SHP77 (cell line): ENCODE results near the gene UBE2H.
A peak's percentile ranks its signal among the peaks of the same experiment; 100 is the strongest.
"Not testable (repeated sequence)": the region's sequence is repeated elsewhere in the genome, so short reads cannot be mapped to it uniquely, and the experiment has no call there.

Experiments used
- DNase-seq, 2 experiments: peaks; one replicate each; lab custom pipeline; 2025; lab: John Stamatoyannopoulos, UW

Gene UBE2H

DNA sequence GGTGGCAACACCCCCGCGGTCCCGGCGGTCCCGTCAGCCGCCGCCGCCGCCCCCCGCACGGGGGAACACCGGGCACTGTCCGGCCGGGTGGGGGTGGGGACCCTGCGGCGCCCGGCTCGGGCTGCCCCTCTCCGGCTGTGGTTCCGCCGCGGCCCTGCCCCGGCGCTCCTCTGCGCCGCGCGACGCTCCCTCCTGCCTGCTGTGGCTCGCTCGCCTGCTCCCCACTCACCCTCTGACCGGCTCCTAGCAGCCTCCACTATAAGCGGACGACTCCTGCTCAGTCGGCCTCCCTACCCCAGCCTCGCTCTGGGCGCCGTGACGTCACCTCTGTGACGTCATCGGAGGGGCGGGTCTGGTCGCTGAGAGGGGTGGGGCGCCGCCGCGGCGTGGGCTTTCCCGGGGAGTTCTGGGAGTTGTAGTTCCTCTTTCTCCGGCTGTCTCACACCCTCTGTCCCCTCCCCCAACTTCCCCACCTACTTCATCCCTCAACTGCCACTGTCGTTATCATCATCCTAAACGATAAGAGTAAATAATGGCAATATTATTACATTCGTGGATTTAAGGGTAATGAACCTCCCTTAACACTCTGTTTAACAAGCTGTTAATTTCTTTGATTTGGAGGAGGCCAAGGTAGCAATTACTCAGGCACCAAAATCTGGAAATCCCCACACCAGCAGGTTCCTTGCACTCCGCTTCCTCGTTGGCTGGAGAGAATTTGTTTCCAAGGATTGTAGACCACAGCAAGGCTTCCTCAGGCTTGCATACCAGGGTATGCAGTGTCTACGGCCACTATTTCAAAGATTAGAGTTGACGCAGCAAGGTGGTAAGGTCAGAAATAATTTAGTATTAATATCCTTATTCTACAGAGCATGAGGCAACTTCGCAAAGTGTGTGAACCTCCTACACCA is at the start of gene UBE2H:
UBE2H (minus strand) TSS at position 308 of the 908 bp plus-strand sequence. CDS start 405 bp downstream, outside the sequence.
- peak; percentile 74 to 78 for DNase-seq

DNA sequence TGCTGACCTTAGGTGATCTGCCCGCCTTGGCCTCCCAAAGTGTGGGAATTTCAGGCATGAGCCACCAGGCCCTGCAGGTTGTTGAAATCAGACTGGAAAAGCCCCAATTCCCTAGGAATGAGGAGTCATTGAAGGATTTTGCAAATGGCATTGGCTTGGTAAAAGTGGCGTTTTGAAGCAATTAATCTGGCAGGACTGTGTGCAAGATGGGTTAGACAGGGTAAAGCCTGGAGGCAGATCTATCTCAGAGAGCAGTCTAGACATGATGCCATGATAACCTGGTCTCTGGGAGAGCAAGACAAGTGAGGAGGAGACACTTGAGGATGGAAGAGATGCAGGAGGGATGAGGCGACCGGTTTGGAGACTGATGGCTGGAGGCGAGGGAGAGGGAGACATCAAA is 45.7 kb upstream of the UBE2H start:
- DNase-seq = no peak

DNA sequence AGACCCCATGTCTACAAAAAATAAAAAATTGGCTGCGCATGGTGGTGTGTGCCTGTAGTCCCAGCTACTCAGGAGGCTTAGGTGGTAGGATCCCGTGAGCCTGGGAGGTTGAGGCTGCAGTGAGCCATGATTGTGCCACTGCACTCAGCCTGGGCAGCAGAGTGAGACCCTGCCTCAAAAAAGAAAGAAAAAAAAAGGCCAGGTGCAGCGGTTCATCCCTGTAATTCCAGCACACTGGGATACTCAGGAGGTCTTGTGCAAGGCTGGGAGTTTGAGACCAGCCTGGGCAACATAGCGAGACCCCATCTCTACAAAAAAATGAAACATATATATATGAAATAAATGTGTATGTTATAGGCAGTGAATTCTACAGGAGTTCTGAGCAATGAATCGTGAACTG is 44.5 kb upstream of the UBE2H start:
- DNase-seq = no peak

DNA sequence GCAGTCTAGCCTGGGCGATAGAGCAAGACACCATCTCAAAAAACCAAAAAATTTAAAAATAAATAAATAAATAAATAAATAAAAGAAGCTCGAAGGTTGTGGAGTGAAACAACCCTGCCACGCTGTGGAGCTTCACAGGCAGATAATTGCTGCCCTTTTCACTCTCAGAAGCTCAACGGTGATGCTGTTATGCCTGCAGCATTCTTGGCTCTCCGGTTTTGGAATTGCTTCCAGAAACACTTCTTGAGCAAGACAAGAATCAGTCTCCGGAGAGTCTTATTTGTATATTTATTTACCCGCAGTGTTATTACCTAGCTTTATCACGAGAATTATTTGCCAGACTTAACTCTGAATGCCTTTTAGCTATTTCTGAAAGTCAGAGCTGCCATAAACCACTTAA is 40.5 kb upstream of the UBE2H start:
- DNase-seq = no peak

DNA sequence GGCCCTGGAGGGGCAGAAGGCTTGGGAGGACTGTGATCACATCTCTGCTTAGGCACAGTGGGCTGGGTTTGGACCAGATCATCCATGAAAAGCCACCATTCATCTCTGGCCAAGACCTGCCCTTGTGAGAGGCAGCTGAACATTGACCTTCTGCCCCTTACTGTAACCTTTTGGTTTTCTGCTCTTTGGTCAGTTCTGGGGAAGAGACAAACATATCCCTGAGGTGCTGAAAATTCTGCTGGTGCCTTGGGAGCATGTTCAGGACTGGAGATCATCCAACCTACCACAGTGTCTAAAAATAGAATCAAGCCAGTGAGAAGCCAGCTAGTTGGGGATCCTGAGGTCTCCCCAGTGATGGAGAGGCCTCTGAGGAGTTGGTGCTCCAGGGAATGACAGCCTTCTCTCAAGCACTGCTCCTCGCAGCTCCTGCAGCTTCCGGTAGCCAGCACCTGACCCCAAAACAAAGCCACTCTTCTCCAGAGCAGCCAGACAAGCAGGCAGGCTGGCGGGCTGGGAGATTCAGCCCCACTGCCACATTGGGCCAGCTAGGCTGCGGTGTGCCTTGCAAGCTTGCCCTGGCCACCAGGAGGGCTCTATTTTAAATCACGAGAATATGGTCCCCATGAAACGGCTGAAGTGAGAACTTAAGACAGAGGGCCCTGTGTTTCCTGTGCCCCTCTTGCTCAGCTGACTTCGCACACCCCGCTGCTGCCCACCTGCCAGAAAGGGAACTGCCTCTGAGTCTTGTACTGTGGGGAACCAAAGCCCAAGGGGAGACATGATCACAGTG is 37.8 kb upstream of the UBE2H start:
- DNase-seq = no peak

DNA sequence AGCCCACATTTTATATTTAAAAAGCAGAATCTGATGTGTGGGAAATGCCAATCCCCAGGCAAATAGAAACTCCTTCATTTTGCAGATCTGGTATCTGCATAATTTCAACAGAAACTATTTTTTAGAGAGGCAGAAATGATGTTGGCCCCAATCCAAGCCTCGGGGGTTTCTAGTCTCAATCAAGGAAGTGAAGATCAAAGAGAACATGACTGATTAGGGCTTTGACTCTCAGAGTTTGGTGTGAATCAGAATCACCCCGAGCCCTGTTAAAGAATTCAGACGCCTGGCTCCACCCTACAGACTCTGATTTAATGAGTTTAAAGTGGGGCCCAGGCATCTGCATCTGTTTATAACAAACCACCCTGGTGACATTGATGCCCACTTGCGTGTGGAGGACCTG is 36.7 kb upstream of the UBE2H start:
- DNase-seq = no peak

DNA sequence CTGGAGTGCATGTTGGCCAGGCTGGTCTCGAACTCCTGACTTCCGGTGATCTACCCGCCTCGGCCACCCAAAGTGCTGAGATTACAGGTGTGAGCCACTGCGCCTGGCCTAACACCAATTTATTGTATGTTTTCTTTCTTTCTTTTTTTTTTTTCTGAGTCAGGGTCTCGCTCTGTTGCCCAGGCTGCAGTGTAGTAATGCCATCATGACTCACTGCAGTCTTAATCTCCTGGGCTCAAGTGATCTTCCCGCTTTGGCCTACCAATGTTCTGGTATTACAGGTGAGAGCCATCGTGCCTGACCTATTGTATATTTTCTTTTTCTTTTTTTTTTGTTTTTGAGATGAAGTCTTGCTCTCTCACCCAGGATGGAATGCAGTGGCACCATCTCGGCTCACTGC is 33.8 kb upstream of the UBE2H start:
- no peak for DNase-seq

DNA sequence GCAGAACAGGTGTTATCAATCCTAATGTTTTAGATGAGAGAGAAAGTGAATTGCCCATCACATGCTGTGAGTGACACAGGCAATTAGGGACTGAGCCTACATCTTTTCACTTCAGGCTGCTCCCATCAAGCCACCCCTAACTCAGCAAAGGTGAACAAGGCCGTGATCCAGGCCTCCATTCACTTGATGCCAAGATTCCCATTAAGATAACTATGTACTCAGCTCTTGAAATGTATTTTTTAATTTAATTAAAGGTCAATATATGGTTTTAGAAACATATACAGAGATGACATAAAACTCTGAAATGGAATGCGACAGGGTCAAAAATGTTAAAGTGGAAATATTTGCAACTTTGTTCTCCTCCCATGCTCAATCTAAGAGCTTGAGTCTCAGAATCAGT is 27.9 kb upstream of the UBE2H start:
- DNase-seq = no peak

DNA sequence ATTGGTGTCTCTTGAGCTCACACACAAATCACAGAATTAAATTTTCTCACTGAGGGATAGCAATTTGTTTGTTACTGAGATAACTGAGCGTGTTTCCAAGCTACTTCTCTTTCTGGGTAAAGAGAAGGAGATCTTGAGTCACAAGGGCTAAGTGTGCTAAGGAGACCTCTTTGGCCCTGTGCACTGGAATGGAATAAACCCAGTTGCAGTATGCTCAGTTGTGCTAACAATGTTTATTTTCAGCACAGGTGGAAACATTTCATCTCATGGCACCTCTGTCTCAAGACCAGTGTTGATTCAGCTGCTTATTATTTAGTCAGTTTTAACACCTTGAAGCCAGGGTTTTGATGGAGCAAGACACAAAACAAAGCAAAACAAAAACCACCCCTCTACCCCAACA is 22.5 kb upstream of the UBE2H start:
- peak; percentile 39 to 54 for DNase-seq

DNA sequence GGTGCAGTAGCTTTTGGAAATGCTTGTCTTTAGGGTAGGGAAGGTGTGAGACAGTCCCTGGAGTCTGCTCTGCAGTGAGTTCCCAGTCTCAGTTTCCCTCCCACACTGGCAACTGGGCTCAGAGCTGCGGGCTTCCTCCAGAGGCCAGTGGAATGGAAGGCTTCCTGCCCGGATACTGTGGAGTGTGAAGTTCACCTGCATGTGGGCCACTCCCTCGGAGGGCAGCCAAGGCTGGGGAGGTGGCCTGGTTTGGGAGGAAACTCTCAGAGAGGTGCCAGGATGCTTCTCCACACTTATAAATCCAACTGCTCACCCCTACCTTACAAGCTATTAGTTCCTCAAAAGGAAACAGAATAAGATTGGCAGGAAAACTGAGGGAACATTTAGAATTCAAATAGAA is 18.1 kb upstream of the UBE2H start:
- DNase-seq = no peak

DNA sequence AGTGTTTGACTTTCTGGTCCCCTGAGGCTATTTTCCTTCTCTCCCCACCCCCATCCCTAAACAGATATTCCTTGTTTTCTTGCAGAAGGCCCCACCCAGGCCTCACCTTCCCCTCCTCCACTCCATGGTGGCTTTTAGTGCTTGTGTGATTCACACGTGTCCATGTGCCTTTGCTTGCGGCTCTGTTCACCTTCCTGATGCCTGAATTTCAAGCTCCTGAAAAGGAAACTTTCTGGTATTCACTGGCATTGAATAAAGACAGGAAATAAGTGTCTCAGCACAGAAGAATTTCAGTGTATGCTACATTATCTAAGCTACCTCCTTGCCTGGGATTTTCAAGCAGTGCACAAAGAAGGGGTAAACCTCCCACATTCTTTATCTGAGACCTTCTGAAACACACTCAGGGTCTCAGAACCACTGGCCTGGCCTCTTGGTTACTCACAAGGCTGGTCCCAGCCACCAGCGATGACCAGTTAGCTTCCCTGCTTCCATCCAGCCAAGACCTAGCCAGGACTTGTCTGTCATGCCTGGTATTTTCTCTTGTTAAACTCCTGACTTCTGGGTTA is 17.2 kb upstream of the UBE2H start:
- DNase-seq = no peak

DNA sequence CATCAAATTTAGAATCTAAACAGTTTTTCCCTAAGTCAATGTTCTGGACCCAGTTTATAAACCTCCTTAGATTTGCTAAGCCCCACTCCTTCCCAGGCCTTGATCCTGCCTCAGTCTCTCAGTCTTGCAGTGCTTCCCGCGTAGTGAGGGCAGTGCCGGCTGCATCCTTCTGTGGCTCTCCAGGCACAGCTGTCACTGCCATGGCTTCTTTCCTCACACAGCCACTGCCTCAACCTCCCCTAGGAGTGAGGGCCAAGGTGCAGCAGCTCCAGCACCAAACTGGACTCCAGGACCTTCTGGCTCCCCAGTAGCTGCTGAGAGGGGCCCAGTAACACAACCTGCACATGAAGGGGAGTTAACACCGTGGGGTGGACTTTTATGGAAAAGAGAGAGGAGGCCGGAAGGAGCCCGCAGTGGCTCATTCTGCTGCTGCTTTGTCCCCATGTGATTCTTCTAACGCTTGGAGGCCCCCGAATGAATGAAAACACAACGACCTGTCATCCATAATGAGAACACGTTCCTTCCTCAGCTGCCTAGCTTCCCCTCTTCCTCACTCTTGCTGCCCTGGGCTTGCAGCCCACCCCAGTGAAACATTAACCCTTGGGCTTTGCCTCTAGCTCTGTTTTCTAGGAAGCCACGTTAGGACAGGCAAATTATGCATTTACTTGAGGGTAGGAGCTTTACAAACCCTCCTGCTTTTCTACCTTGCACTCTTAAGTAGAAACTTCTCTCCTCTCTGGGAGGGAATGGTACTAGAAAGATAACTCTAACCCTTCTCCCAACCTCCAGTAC is 16.0 kb upstream of the UBE2H start:
- no peak for DNase-seq

DNA sequence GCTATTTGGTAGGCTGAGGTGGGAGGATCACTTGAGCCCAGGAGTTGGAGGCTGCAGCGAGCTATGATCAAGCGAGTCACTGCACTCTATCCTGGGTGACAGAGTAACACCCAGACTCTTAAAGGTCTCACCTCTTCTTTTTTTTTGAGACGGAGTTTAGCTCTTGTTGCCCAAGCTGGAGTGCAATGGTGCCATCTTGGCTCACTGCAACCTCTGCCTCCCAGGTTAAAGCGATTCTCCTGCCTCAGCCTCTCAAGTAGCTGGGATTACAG is 7.4 kb upstream of the UBE2H start:
- DNase-seq = not testable (repeated sequence)

DNA sequence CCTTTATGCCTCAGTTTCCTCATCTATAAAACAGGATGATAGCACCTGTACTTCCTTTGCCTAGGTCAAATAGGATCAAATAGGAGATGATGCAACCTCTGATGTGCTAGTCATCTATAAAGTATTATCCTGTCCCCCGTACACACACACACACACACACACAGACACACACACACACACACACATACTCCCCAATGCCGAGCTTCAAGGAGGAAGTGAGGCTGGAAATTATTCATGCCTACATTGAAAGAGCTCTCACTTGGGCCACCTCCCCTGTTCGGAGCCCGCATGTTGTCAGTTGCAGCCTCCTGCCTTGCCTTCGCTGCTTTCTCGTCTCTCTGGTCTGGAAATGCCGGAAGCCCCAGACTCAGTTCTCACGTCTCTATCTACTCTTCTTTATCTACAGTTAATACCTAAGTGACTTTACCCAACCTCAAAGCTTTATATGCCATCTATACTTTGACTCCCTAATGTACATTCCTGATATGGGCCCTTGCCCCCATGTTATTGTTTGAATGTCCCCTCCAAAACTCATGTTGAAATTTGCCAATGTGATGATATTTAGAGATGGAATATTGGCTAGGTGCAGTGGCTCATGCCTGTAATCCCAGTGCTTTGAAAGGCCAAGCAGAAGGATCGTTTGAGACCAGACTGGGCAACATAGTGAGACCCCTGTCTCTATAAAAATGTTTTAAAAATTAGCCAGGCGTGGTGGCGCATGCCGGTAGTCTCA is 6.9 kb upstream of the UBE2H start:
- DNase-seq = no peak

DNA sequence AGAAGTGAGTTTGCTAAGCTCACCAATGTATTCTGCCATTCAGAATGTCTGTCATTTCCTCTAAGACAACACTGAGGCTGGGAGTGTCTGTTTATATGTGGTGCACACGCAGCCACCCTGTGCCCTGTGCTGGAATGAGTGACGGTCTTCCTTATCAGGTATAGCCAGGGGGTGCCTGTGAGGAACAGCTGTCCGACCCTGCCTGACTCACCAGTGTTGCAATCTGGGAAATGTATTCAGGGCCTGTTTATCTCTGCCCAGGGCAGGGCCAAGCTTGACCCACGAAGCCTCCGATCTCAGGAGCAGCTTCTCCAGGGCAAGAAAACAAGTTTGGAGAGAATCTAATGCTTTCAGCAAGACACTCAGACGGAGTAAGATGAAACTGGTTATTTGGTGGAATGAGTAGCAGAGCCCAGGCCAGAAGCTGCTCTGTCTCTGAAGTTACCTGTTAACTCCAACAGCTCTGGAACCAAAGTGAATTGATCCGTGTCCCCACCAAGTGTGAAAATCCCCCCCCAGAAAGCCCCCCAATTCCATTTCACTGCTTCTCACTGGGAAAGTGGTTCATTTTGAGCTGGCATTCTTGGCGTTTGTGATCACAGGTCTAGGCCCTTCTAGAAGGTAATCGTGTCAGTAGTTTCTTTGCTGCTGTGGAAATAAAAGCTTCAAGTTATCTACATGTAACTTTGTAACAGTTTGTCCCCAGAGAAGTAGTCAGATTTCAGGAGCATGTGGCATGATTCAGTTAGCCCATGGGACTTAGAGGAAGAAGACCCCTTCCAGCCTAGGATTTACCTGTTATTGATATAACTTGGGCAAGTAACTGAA is 6.1 kb upstream of the UBE2H start:
- DNase-seq = peak; percentile 8 to 23

DNA sequence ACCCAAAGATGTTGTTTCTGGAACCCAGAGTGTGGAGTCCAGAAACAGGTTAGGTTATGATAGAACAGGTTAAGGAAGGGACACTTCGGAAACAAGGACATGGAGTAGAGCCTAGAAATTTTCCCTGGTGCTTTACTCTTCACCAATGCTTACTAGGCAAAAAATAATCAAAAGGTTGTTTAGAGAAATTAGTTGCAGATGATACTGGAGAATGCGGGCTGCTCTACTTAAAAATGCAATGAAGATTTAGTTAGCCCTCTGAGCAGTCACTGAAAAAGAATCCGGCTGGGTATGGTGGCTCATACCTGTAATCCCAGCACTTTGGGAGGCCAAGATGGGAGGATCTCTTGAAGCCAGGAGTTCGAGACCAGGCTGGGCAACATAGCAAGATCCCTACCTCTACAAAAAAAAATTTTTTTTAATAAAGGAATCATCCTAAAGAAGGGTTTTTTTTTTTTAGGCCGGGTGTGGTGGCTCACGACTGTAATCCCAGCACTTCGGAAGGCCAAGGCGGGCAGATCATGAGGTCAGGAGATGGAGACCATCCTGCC is 3.3 kb upstream of the UBE2H start:
- DNase-seq = no peak

DNA sequence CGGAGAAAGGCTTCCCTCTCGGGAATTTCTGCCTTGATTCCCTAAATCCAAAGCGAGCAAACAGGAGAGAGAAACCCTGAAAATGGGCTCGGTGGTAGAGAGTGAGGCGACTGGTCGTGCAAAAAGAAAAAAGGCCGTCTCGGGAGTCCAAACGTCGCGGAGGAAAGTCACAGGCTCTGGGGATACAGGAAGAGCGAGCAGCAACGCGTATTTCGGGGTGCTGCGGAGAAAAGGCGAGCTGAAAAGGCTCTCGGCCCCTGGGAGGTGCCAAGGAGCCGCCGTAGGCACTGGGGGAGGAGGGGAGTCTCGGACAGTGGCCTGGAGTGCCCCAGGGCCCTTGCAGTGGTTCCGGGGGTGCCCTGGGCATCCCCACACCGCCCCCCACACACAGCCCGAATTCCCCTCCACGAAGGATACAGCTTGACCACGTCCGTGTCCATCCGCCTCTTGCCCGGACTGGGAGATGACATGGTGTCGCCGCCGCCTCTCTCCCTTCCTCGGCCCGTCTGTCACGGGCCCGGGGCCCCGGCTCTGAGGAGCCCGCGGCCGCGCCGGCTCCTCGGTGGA is 591 bp downstream of the UBE2H start:
- no peak for DNase-seq

DNA sequence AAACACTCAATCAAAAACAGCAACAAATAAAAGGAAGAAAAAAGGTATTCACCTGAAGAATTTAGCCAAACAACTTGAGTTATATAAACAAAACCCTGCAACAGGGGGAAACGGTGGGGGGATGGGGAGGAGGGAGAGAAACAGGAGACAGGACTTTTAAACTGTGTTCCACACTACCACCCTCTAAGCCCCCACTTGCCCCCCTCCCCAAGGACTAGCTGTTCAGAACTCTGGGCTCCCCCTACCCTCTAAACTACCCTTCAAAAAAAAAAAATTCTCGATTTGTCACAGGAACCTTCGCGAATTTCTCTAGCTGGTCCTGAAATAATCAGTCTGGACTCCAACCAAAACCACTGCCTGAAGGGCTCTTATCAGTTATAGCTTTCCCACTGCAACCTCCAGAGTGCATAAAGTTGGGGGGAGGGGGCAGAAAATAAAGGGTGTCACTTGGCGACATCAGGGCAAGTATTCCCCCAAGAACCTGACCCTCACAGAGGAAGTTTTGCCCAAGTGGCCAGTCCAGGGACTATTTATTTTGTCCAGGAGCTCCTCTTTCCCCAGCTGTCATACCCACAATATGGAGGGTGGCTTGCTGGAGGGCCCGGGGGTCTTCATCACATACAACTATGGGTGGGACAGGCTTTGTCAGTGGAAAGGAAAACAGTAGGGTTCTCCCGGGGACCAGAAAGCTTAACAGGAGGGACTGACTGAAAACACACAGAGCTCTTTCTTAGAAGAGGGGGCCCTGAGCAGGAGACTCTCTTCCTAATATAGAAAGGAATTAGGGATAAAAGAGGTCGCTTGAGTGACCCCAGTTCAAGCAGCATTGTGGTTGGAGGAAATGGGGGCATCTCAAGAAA is 1.3 kb downstream of the UBE2H start:
- no peak for DNase-seq

DNA sequence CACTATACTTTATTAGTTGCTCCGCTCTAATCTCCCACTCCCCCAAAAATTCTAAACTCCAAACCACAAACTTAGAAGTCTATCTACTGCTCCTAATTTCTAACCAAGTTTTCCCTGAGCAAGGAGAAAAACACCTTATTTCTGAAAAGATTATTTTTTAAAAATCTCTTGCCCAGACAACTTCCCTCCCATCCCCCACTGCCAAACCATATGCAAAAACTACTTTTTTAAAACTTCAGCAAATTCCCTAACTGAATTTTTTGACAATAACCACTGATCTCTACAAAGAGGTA is 1.9 kb downstream of the UBE2H start:
- DNase-seq = no peak
